ENCODE data around the gene PPP2R3C. TPM values are rescaled to one million over a fixed set of nuclear protein-coding genes. Genes with fewer than 3 reads are reported as not detected.
"Not testable (repeated sequence)": the region's sequence is repeated elsewhere in the genome, so short reads cannot be mapped to it uniquely, and the experiment has no call there.

Gene PPP2R3C
- 41.0 and 59.8 TPM in 2 replicates for total RNA-seq (2014; rRNA removed; shearing (Covaris generic))

- DNase-seq (ENCODE audit: low read depth) = peak; percentile 92
Measured at GRCh38 chr14:35121887-35122695, at the start of gene PPP2R3C, which contains the start of gene PRORP. Gene PPP2R3C, minus strand, starts transcription at chr14:35121990. Its CDS starts 31 bp downstream, at chr14:35121959. Gene PRORP, plus strand, starts transcription at chr14:35122552. Its CDS starts 694 bp downstream, at chr14:35123246.

- no peak for DNase-seq (ENCODE audit: low read depth)
Measured at GRCh38 chr14:35167496-35167895, 45.7 kb upstream of the PPP2R3C start.

- DNase-seq (ENCODE audit: low read depth) = no peak
Measured at GRCh38 chr14:35164849-35165248, 43.1 kb upstream of the PPP2R3C start.

GRCh38 chr14:35163384-35163783, 41.6 kb upstream of the PPP2R3C start:
- no peak for DNase-seq (ENCODE audit: low read depth)

- DNase-seq (ENCODE audit: low read depth) = peak; percentile 14
Measured at GRCh38 chr14:35161231-35161630, 39.4 kb upstream of the PPP2R3C start.

- DNase-seq (ENCODE audit: low read depth) = peak; percentile 86
Measured at GRCh38 chr14:35159742-35160409, 38.1 kb upstream of the PPP2R3C start.

- DNase-seq (ENCODE audit: low read depth) = no peak
Measured at GRCh38 chr14:35158951-35159653, 37.3 kb upstream of the PPP2R3C start.

- no peak for DNase-seq (ENCODE audit: low read depth)
Measured at GRCh38 chr14:35158491-35158890, 36.7 kb upstream of the PPP2R3C start.

- peak; percentile 60 for DNase-seq (ENCODE audit: low read depth)
Measured at GRCh38 chr14:35155962-35156361, 34.2 kb upstream of the PPP2R3C start.

GRCh38 chr14:35154016-35154415, 32.2 kb upstream of the PPP2R3C start:
- no peak for DNase-seq (ENCODE audit: low read depth)

- DNase-seq (ENCODE audit: low read depth) = not testable (repeated sequence)
Measured at GRCh38 chr14:35152531-35152930, 30.7 kb upstream of the PPP2R3C start.

- no peak for DNase-seq (ENCODE audit: low read depth)
Measured at GRCh38 chr14:35149239-35149638, 27.4 kb upstream of the PPP2R3C start.

GRCh38 chr14:35147711-35148110, 25.9 kb upstream of the PPP2R3C start:
- DNase-seq (ENCODE audit: low read depth) = no peak

- no peak for DNase-seq (ENCODE audit: low read depth)
Measured at GRCh38 chr14:35147186-35147585, 25.4 kb upstream of the PPP2R3C start.

- no peak for DNase-seq (ENCODE audit: low read depth)
Measured at GRCh38 chr14:35146711-35147149, 24.9 kb upstream of the PPP2R3C start.

- no peak for DNase-seq (ENCODE audit: low read depth)
Measured at GRCh38 chr14:35144029-35144428, 22.2 kb upstream of the PPP2R3C start.

GRCh38 chr14:35140718-35141581, 19.2 kb upstream of the PPP2R3C start:
- no peak for DNase-seq (ENCODE audit: low read depth)

- DNase-seq (ENCODE audit: low read depth) = no peak
Measured at GRCh38 chr14:35138585-35138984, 16.8 kb upstream of the PPP2R3C start.

- DNase-seq (ENCODE audit: low read depth) = no peak
Measured at GRCh38 chr14:35134329-35135123, 12.7 kb upstream of the PPP2R3C start.

- DNase-seq (ENCODE audit: low read depth) = no peak
Measured at GRCh38 chr14:35133542-35134328, 11.9 kb upstream of the PPP2R3C start.

Data from RPMI7951 (cell line).